Astrocyte (in vitro differentiated cells and primary cell): ENCODE data around the gene DIPK2B. TPM values are rescaled to one million over a fixed set of nuclear protein-coding genes. Genes with fewer than 3 reads are reported as not detected.

Source experiments
- DNase-seq: peaks from one replicate; pipeline ENCODE4 v3.0.0-alpha.2; 2010; ENCODE audit warnings: low read depth
- FAIRE-seq: peaks from 2 replicates; lab custom pipeline; 2011; peaks lifted over from hg19 to GRCh38; lab: Jason Lieb, UNC
- H2AFZ ChIP-seq: 2 replicates; pipeline ENCODE4 v1.6.0; 2012; ENCODE audit warnings: low read depth, low read length, inconsistent platforms
- H3K27ac ChIP-seq: 2 replicates; pipeline ENCODE4 v1.5.1; 2011; ENCODE audit warnings: low read depth, low read length, inconsistent platforms
- H3K27me3 ChIP-seq: 2 replicates; pipeline ENCODE4 v1.6.0; 2011; ENCODE audit warnings: low read length, inconsistent platforms; ENCODE audit not compliant: insufficient read depth
- H3K36me3 ChIP-seq: 2 replicates; pipeline ENCODE4 v1.5.1; 2011; ENCODE audit warnings: low read length, inconsistent platforms; ENCODE audit not compliant: insufficient read depth
- H3K4me1 ChIP-seq: 2 replicates; pipeline ENCODE4 v1.5.1; 2011; ENCODE audit warnings: low read length, inconsistent platforms; ENCODE audit not compliant: insufficient read depth
- H3K4me2 ChIP-seq: 2 replicates; pipeline ENCODE4 v1.6.0; 2012; ENCODE audit warnings: low read length, inconsistent platforms
- H3K4me3 ChIP-seq: 2 replicates; pipeline ENCODE4 v1.5.1; 2011; ENCODE audit warnings: low read depth, mild to moderate bottlenecking, low read length, inconsistent platforms; ENCODE audit not compliant: insufficient read depth
- H3K79me2 ChIP-seq: 2 replicates; pipeline ENCODE4 v1.6.0; 2012; ENCODE audit warnings: mild to moderate bottlenecking, low read length, inconsistent platforms; ENCODE audit not compliant: insufficient read depth
- H3K9ac ChIP-seq: 2 replicates; pipeline ENCODE4 v1.6.0; 2012; ENCODE audit warnings: mild to moderate bottlenecking, low read length, inconsistent platforms
- H3K9me3 ChIP-seq: 2 replicates; pipeline ENCODE4 v1.5.1; 2012; ENCODE audit warnings: low read depth, mild to moderate bottlenecking, low read length, inconsistent platforms; ENCODE audit not compliant: insufficient read depth
- H4K20me1 ChIP-seq: 2 replicates; pipeline ENCODE4 v1.6.0; 2012; ENCODE audit warnings: low read length, inconsistent platforms; ENCODE audit not compliant: insufficient read depth
- H3K27ac Mint-ChIP-seq: one replicate; pipeline ENCODE4 v1.8.0; 2021; ENCODE audit warnings: mild to moderate bottlenecking, mixed read lengths; ENCODE audit not compliant: unreplicated experiment
- H3K27me3 Mint-ChIP-seq: one replicate; pipeline ENCODE4 v1.8.0; 2021; ENCODE audit warnings: low read depth, mixed read lengths; ENCODE audit not compliant: unreplicated experiment
- H3K36me3 Mint-ChIP-seq: one replicate; pipeline ENCODE4 v1.8.0; 2021; ENCODE audit warnings: low read depth, mixed read lengths; ENCODE audit not compliant: unreplicated experiment
- H3K4me1 Mint-ChIP-seq: one replicate; pipeline ENCODE4 v1.8.0; 2021; ENCODE audit warnings: low read depth, mixed read lengths; ENCODE audit not compliant: unreplicated experiment
- H3K4me3 Mint-ChIP-seq: one replicate; pipeline ENCODE4 v1.8.0; 2021; ENCODE audit warnings: mild to moderate bottlenecking, moderate library complexity, mixed read lengths; ENCODE audit not compliant: unreplicated experiment
- H3K9me3 Mint-ChIP-seq: one replicate; pipeline ENCODE4 v1.8.0; 2021; ENCODE audit warnings: mild to moderate bottlenecking, mixed read lengths; ENCODE audit not compliant: unreplicated experiment
- CTCF ChIP-seq: IDR thresholded peaks from 2 replicates; pipeline ENCODE4 v1.5.1; 2011; ENCODE audit warnings: low read depth, mild to moderate bottlenecking, inconsistent platforms, low read length, moderate library complexity; ENCODE audit not compliant: insufficient read depth
- EZH2 ChIP-seq: IDR thresholded peaks from 2 replicates; pipeline ENCODE4 v1.6.1; 2012; ENCODE audit warnings: mild to moderate bottlenecking, low read length, inconsistent platforms; ENCODE audit not compliant: insufficient read depth
- total RNA-seq: library from RNA; stranded (reverse); gene quantifications from 2 replicates; pipeline ENCODE4 v1.2.1, GENCODE V29; 2021

DIPK2B gene
- total RNA-seq, 1 donor from 2014 or later: not detected

GRCh38 chrX:45191383-45191782 is 9.3 kb downstream of the DIPK2B start:
- Mint-ChIP-seq H3K27me3 (no peaks in the 10 kb centered on the region), H3K4me3 (no peak overlapping the region), H3K9me3 (no peaks in the 10 kb centered on the region), H3K4me1 (peaks cover 5% of the 10 kb centered on the region), H3K36me3 (no peaks in the 10 kb centered on the region), H3K27ac (no peak overlapping the region)
- DNase-seq (no peak), FAIRE-seq (peak; percentile 55)
- H2AFZ ChIP-seq: no peak overlapping the region
- H4K20me1 ChIP-seq: no peaks in the 10 kb centered on the region
- no peak overlapping the region for H3K4me3 ChIP-seq
- H3K4me1 ChIP-seq: peaks cover 7% of the 10 kb centered on the region
- no peaks in the 10 kb centered on the region for H3K79me2 ChIP-seq
- H3K9me3 ChIP-seq: no peaks in the 10 kb centered on the region
- H3K9ac ChIP-seq: no peak overlapping the region
- no peak overlapping the region for H3K4me2 ChIP-seq
- H3K27me3 ChIP-seq: no peaks in the 10 kb centered on the region
- no peak for TF ChIP-seq EZH2
- no peak for TF ChIP-seq CTCF
- no peaks in the 10 kb centered on the region for H3K36me3 ChIP-seq
- no peak overlapping the region for H3K27ac ChIP-seq

GRCh38 chrX:45187731-45188130 is 12.9 kb downstream of the DIPK2B start:
- no peaks in the 10 kb centered on the region for H3K4me1 Mint-ChIP-seq
- no peaks in the 10 kb centered on the region for H3K36me3 ChIP-seq
- H3K79me2 ChIP-seq: no peaks in the 10 kb centered on the region
- no peak overlapping the region for H3K27ac Mint-ChIP-seq
- no peaks in the 10 kb centered on the region for H3K9me3 ChIP-seq
- no peaks in the 10 kb centered on the region for H3K27me3 Mint-ChIP-seq
- FAIRE-seq (peak; percentile 37), DNase-seq (no peak)
- H3K4me3 ChIP-seq: peak overlapping the region; percentile 72
- peaks cover 7% of the 10 kb centered on the region for H3K4me1 ChIP-seq
- no peak overlapping the region for H3K27ac ChIP-seq
- peak overlapping the region; percentile 83 for H3K9ac ChIP-seq
- H3K4me2 ChIP-seq: peak overlapping the region; percentile 98
- no peak overlapping the region for H3K4me3 Mint-ChIP-seq
- H3K36me3 Mint-ChIP-seq: no peaks in the 10 kb centered on the region
- TF ChIP-seq EZH2 (no peak), CTCF (no peak)
- H4K20me1 ChIP-seq: no peaks in the 10 kb centered on the region
- H3K27me3 ChIP-seq: no peaks in the 10 kb centered on the region
- H3K9me3 Mint-ChIP-seq: no peaks in the 10 kb centered on the region
- H2AFZ ChIP-seq: peak overlapping the region; percentile 86

GRCh38 chrX:45186643-45187026 is 14.0 kb downstream of the DIPK2B start:
- H3K27me3 Mint-ChIP-seq: no peaks in the 10 kb centered on the region
- Histone ChIP-seq H3K27ac (no peak overlapping the region), H2AFZ (no peak overlapping the region), H4K20me1 (no peaks in the 10 kb centered on the region), H3K79me2 (no peaks in the 10 kb centered on the region), H3K36me3 (no peaks in the 10 kb centered on the region), H3K27me3 (no peaks in the 10 kb centered on the region), H3K4me2 (peak overlapping the region; percentile 98), H3K4me1 (peaks cover 7% of the 10 kb centered on the region), H3K9ac (no peak overlapping the region), H3K9me3 (no peaks in the 10 kb centered on the region), H3K4me3 (peak overlapping the region; percentile 72)
- no peaks in the 10 kb centered on the region for H3K36me3 Mint-ChIP-seq
- H3K27ac Mint-ChIP-seq: no peak overlapping the region
- H3K4me1 Mint-ChIP-seq: no peaks in the 10 kb centered on the region
- H3K4me3 Mint-ChIP-seq: peak overlapping the region; percentile 51
- no peaks in the 10 kb centered on the region for H3K9me3 Mint-ChIP-seq
- TF ChIP-seq EZH2 (no peak), CTCF (no peak)
- no peak for DNase-seq
- peak; percentile 100 for FAIRE-seq
